ENCODE measurements around the gene ENHO.
A peak's percentile ranks its signal among the peaks of the same experiment; 100 is the strongest.

The ENHO gene

GRCh38 chr9:34522971-34523797 lies at the start of gene ENHO:
ENHO (minus strand) TSS chr9:34522990; CDS start chr9:34521695, 1,295 bp downstream.
- peak; percentile 90 for DNase-seq

DNA sequence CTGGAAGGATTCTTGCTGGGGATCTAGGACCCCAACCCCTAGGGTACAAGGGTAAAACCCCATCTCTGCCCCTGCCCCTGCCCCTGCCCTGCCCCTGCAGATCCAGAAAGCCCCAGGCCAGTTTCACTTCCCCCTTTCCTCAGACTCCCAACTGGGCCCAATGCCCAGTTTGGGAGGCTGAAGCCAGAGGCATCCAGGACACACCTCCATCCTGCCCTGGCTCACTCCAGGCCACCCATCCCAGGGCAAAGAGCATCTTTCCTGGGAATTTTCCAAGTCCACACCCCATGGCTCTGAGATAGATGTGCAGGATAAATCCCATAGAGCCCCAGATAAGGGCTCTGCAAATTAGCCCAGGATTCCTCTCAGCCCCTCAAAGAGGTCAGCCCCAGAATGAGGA lies 49.3 kb upstream of the ENHO start:
- DNase-seq = no peak

- no peak for DNase-seq
Measured at GRCh38 chr9:34571481-34571810, 48.7 kb upstream of the ENHO start.

DNA sequence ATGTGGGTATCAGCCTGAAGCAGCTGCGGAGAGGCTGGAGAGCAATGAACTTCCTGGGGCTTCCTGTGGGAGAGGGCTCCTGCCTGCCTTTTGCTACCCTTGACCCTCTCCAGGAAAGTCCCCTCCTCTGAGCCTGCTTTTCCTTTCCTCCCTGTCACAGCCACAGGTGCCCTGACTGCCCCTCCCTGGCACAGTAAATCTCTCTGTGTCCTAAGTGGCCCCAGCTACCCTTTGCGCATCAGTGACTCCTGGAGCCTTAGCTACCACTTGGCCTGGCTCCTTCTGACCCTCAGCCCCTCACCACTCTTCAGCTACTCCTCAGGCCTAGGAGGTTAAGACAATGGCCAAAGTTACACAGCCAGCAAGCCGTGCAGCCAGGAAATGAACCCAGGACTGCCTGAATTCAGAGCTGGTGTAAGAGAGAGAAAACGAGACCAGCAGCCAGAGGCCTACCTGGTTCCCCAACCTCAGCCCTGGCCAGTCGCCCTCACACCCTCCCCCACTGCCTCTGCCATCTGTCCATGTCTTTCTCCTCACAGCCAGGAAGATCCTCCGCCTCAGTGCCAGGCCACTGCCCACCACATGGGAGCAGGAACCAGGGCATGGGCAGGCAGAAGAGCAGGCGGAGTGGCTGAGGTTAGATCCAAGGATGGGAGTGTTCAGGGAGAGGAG lies 48.2 kb upstream of the ENHO start:
- no peak for DNase-seq

- no peak for DNase-seq
Measured at GRCh38 chr9:34570376-34570775, 47.6 kb upstream of the ENHO start.

DNA sequence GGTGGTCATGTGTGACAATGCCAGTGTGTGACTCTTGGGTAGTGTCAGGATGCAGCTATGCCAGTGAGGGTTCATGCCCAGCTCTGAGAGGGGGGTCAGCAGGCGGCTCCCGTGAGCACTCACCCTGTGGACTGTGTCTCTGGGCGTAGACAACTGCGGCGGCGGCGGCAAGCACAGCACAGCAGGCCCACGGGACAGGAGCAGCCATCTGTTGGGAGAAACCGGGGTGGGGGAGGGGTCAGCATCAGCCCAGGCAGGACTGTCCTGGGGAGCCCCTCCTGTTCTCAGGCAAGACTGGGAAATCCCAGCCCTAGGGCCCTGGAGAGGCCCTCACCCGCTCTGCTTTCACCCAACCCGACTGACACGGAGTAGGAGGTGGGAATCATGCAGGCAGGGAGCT lies 46.0 kb upstream of the ENHO start:
- DNase-seq = no peak

- DNase-seq = no peak
Measured at GRCh38 chr9:34568133-34568532, 45.3 kb upstream of the ENHO start.

DNA sequence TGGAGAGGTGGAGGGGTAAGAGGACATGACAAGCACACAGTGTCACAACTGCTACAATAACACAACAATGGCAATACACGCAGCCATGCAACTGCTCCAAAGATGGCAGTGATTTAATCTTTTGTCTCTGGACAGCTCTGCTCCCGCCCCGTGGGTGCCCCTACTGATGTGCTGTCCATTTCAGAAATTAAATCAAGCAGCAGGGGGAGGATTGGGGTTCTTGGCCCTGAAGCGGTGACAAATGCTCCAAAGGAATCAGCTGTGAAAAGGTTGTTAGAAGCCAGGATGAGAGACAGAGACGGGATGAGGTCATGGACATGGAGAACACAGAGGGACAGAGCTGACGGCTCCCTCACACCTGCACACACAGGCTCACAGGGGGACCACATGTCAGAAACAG lies 44.2 kb upstream of the ENHO start:
- DNase-seq = no peak

DNA sequence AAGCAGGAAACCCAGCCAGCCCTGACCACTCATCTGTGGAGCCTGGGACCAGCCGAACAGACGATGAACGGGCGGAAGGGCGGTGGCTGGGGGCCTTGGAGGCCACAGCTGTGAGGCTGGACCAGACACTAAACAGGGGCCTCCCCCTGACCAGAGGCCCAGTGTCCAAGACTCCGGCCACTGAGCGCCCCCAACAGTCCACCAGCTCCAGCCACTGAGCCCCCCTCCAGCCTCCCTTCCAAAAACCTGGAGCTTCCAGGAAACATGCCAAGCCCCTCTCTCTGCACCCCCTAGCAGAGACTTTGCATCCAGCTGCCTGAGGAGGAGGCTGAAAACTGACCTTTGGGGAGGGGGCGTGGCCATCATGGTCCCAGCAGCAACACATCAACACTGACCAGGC lies 43.5 kb upstream of the ENHO start:
- no peak for DNase-seq

DNA sequence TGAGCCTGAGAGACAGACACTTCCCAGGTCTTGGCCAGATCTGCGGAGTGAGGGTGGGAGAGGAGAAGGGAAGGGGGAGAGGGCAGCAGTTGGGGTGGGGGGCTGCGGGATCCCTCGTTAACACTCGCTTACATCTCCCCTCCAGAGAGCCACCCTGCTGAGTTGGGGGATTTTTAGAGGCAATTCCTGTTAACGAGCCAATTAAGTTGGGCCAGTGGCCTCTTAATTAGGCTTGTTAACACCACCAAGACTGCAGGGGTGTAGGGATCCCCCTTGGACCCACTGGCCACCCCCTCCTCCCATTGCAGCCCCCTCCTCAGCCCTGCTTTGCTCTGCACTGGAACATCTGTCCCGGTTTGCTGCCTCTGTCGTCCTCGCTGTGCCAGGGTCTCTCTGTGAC lies 43.1 kb upstream of the ENHO start:
- DNase-seq = no peak

DNA sequence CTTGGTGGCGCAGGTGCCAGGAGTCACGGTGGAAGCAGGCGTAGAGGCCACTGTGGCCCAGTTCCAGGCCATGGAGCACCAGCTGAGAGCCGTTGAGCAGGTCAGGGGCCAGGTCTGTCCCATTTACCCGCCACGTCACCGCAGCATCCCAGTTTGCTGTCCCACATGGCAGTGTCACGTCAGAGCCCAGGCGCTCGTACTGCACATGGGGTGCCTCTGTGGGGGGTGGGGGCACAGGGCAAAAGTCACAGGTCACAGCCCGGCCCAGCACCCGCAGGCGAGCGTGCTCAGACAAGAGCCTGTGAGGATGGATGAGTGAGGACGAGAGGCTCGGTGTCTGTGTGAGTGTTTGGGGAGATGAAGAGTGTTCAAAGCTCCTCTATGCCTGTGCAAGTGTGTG lies 41.8 kb upstream of the ENHO start:
- DNase-seq = no peak

DNA sequence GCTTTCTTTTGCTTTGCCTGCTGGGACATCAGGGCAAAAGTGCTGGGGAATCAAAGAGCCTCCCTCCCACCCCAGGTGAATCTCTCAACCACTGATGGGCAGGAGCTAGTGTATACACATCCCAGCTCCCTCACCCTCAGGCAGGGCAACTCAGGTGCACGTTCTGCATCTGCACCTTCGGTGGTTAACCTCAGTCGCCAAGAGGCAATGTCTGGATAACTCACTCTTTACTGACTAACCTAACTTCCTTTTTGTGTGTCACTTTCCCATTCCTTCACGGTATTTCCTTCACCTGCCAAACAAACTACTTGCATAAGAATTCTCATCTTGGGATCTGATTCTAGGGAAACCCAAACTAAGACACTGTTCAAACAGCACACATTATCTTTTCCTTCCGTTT lies 40.5 kb upstream of the ENHO start:
- no peak for DNase-seq

DNA sequence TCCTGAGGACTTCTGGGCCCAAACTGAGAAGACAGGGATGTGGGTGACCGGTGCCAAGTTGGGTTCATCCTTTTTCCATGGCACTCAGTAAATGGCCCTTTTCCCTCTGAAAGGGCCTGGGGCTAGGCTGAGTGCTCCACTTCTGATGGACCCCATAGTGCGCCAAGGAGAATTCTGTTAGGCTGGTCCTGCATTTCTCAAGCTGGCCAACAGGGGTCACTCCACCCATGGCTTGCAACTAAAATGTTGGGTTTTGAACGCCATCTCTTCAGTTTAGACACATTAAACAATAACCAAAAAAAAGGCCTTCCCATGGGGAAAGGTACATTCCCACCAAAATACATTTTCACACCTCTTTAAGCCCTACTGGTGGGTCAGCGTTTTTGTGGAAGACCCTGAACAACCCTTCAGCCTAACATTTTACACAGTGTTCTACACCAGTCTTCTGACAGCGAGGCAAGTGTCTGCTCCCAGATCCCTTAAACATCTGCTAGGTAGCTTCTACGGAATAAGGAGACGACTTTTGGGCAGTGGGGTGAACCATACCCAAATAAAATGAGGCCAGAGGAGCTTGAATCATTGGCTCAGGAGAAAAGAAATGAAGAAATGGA lies 39.5 kb upstream of the ENHO start:
- DNase-seq = no peak

- DNase-seq = no peak
Measured at GRCh38 chr9:34560599-34561214, 37.9 kb upstream of the ENHO start.

- no peak for DNase-seq
Measured at GRCh38 chr9:34559624-34560455, 37.0 kb upstream of the ENHO start.

GRCh38 chr9:34558919-34559623 lies 36.3 kb upstream of the ENHO start:
- DNase-seq = no peak

- DNase-seq = no peak
Measured at GRCh38 chr9:34558364-34558763, 35.6 kb upstream of the ENHO start.

GRCh38 chr9:34557426-34558321 lies 34.9 kb upstream of the ENHO start:
- DNase-seq = no peak

DNA sequence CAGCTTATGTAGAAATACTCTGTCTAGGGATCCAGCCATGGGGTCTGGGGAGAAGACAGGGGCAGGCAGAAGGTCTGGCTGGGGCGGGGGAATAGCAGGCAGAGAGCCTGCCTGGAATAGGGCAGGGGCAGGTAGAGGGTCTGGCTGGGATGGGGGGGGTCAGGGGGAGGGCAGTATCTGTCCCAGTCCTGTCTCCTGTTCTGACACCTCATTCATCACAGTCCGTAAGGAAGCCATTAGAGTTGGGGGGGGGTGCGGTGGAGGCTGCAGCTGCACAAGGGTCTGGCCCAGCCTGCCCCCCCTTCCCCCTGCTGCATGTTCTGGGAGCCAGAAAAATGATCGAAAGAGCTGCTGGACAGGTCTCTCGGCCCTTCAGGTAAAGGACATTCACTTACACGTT lies 34.2 kb upstream of the ENHO start:
- no peak for DNase-seq

- no peak for DNase-seq
Measured at GRCh38 chr9:34555936-34556525, 33.2 kb upstream of the ENHO start.

DNA sequence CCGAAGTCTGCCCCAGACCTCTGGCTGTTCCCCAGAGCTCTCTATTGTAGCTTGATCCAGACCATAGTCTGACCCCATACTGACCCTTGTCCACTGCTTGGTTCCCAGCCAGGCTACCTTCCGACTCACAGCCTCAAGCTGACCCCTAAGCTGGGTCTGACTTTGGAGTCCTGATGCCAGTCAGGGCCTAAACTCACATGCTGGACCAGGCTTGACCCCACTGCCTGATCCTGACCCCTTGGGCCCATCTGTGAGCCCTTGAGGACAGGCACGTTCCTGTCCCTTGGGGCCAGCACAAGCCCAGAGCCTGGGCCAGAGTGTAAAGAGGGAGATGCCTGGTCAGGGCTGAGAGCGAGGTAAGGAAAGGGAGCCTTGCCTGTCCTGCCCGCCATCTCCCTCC lies 32.7 kb upstream of the ENHO start:
- DNase-seq = no peak
